HCT116 (cell line): ENCODE measurements around the gene FRMD4B. TPM values are rescaled to one million over a fixed set of nuclear protein-coding genes. Genes with fewer than 3 reads are reported as not detected.

ENCODE experiments used
- ATAC-seq: fragments of 200-7000 bp; cut with Tn5 transposase; 2 replicates; pipeline ENCODE4 v1.9.1; 2020; ENCODE audit warnings: mild to moderate bottlenecking, moderate library complexity
- BruUV-seq: library from RNA; stranded (reverse); fragments of 400-500 nt; replicated peaks from 2 replicates; lab custom pipeline; 2021; lab: Mats Ljungman, UMichigan
- CTCF ChIA-PET: fragments of 300-600 bp; sonication (Branson Sonifier 250); formaldehyde crosslinking; loops from one replicate; lab custom pipeline; 2021; ENCODE audit warnings: antibody characterized with exemption; lab: Charles Lee
- POLR2A ChIA-PET: fragments of 300-600, 350-600 bp; sonication (Branson Sonifier 250); formaldehyde crosslinking; loops from one replicate; lab custom pipeline; 2021; ENCODE audit warnings: antibody characterized with exemption; lab: Charles Lee
- RAD21 ChIA-PET, 2 experiments: fragments of 300-600 bp; sonication (Branson Sonifier 250); formaldehyde crosslinking; loops; one replicate each; lab custom pipeline; 2023; ENCODE audit warnings: low total read pairs in 2 of 2; ENCODE audit not compliant: uncharacterized antibody in 2 of 2, unreplicated experiment in 2 of 2, low non-redundant PET in 1 of 2; lab: Charles Lee
- DNase-seq: peaks from one replicate; pipeline ENCODE4 v3.0.0-alpha.2; 2010; ENCODE audit warnings: low read depth, low spot score
- H2AFZ ChIP-seq: fragments of 200-600 bp; shearing (Covaris generic), sonication (generic); 2 replicates; pipeline ENCODE4 v1.6.1; 2017; ENCODE audit warnings: low read depth, mixed run types, mixed read lengths, antibody characterized with exemption, low read length; ENCODE audit not compliant: poor library complexity, severe bottlenecking
- H3K27ac ChIP-seq: 2 replicates; pipeline ENCODE4 v1.5.1; 2012; ENCODE audit warnings: low read depth, low read length
- H3K27me3 ChIP-seq: fragments of 200-600 bp; sonication (generic); 2 replicates; pipeline ENCODE4 v1.6.1; 2016; ENCODE audit warnings: mixed run types, low read length, mixed read lengths; ENCODE audit not compliant: insufficient read depth
- H3K36me3 ChIP-seq, 2 experiments: fragments of 200-500 bp in 1 of 2; fragments of 200-600 bp in 1 of 2; sonication (Bioruptor generic) in 1 of 2; sonication (generic) in 1 of 2; 2 replicates each; pipeline versions ENCODE4 v1.5.1 to v1.6.1; 2014 to 2016; ENCODE audit warnings: low read length in 2 of 2, inconsistent platforms in 1 of 2, mixed read lengths in 1 of 2, mixed run types in 1 of 2; ENCODE audit not compliant: insufficient read depth in 2 of 2, control insufficient read depth in 1 of 2
- H3K4me1 ChIP-seq, 2 experiments: fragments of 200-600 bp in 1 of 2; sonication (generic) in 1 of 2; 2 replicates each; pipeline versions ENCODE4 v1.5.1 to v1.6.1; 2012 to 2017; ENCODE audit warnings: low read length in 2 of 2, inconsistent platforms in 1 of 2, mild to moderate bottlenecking in 1 of 2, mixed read lengths in 1 of 2, mixed run types in 1 of 2, moderate library complexity in 1 of 2; ENCODE audit not compliant: insufficient read depth in 2 of 2, control insufficient read depth in 1 of 2
- H3K4me2 ChIP-seq: fragments of 200-600 bp; sonication (generic); 2 replicates; pipeline ENCODE4 v1.6.1; 2017; ENCODE audit warnings: mixed run types, low read length, mixed read lengths
- H3K4me3 ChIP-seq, 2 experiments: fragments of 200-600 bp in 1 of 2; sonication (generic) in 1 of 2; replicated peaks in 1 of 2; 2 replicates each; pipeline ENCODE4 v1.5.1; 2011 to 2016; ENCODE audit warnings: low read length in 2 of 2, control low read depth in 1 of 2, low read depth in 1 of 2, mild to moderate bottlenecking in 1 of 2, mixed read lengths in 1 of 2, mixed run types in 1 of 2
- H3K79me2 ChIP-seq: fragments of 200-600 bp; sonication (generic); 2 replicates; pipeline ENCODE4 v1.6.1; 2017; ENCODE audit warnings: mild to moderate bottlenecking, mixed run types, low read length, moderate library complexity, mixed read lengths; ENCODE audit not compliant: insufficient read depth
- H3K9ac ChIP-seq: fragments of 200-600 bp; sonication (generic); 2 replicates; pipeline ENCODE4 v1.6.1; 2016; ENCODE audit warnings: low read length, mixed read lengths
- H3K9me2 ChIP-seq: fragments of 200-600 bp; sonication (generic), shearing (Covaris generic); 2 replicates; pipeline ENCODE4 v1.6.1; 2017; ENCODE audit warnings: mixed run types, mild to moderate bottlenecking, moderate library complexity; ENCODE audit not compliant: insufficient read depth
- H3K9me3 ChIP-seq, 2 experiments: fragments of 200-500 bp in 1 of 2; fragments of 200-600 bp in 1 of 2; sonication (Bioruptor generic) in 1 of 2; sonication (generic) in 1 of 2; 2 replicates each; pipeline ENCODE4 v1.6.1; 2014 to 2017; ENCODE audit warnings: low read length in 2 of 2, mixed read lengths in 2 of 2, inconsistent platforms in 1 of 2, low read depth in 1 of 2, mild to moderate bottlenecking in 1 of 2, mixed run types in 1 of 2, moderate library complexity in 1 of 2; ENCODE audit not compliant: control insufficient read depth in 1 of 2, insufficient read depth in 1 of 2
- H4K20me1 ChIP-seq: fragments of 200-600 bp; sonication (generic), shearing (Covaris generic); 2 replicates; pipeline ENCODE4 v1.6.1; 2017; ENCODE audit warnings: mixed run types, mild to moderate bottlenecking, moderate library complexity; ENCODE audit not compliant: insufficient read depth
- CBX3 ChIP-seq: IDR thresholded peaks from 2 replicates; pipeline ENCODE4 v1.6.1; 2012; ENCODE audit warnings: low read depth
- EGR1 ChIP-seq: IDR thresholded peaks from 2 replicates; pipeline ENCODE4 v1.6.1; 2012; ENCODE audit warnings: low read depth
- SIN3A ChIP-seq: IDR thresholded peaks from 2 replicates; pipeline ENCODE4 v1.6.1; 2012; ENCODE audit warnings: low read depth
- TCF7L2 ChIP-seq: IDR thresholded peaks from 2 replicates; pipeline ENCODE4 v1.7.0; 2011; ENCODE audit warnings: borderline replicate concordance, inconsistent platforms; ENCODE audit not compliant: insufficient read depth, insufficient read length; ENCODE audit errors: extremely low read depth
- ZNF274 ChIP-seq: fragments of 200-500 bp; sonication (Bioruptor generic); IDR thresholded peaks from 2 replicates; pipeline ENCODE4 v1.6.1; 2014; ENCODE audit warnings: mild to moderate bottlenecking, low read depth, low read length, inconsistent platforms
- intact Hi-C: fragments of 100-400 bp; cut with micrococcal nuclease; formaldehyde crosslinking; loops from 2 replicates; pipeline ENCODE4 v1.10.0; 2022
- total RNA-seq: library from RNA; stranded (reverse); gene quantifications from one replicate; pipeline ENCODE4 v1.2.1, GENCODE V29; 2021; ENCODE audit not compliant: unreplicated experiment
- TF ChIP-seq, protein P1 (sequence below): IDR thresholded peaks from 2 replicates; pipeline ENCODE4 v1.6.1; 2012; ENCODE audit warnings: low read depth
- TF ChIP-seq, protein P2 (sequence below): IDR thresholded peaks from 2 replicates; pipeline ENCODE4 v1.6.1; 2012

FRMD4B gene
- total RNA-seq, 1 experiment from 2014 or later = 2.0 TPM

DNA sequence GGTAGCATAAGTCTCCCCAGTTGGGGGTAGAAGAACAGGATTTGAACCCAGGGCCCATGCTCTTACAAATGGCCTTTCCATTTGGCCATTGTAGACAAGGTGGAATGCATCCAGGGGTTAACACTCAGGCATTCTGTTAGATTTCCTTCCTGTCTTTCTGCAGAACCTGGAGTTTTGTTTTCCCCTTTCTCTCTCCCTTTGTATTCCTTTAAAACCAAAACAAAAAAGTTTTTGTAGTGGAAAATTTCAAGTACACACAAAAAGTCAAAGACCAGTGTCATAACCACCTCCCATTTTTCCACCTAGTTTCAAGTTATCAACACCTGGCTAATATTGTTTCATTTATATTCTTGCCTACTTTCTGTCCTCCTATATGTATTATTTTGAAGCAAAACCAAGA lies 26.0 kb downstream of the FRMD4B start:
- no peak overlapping the region for H3K4me2 ChIP-seq
- RAD21 ChIA-PET = no interaction called here
- no peak overlapping the region for H3K27ac ChIP-seq

More for the DNA sequence above, 26.0 kb downstream of the FRMD4B start:
- H3K36me3 ChIP-seq = no peaks in the 10 kb centered on the region
- POLR2A ChIA-PET = no interaction called here
- BruUV-seq = no TSS peak
- ATAC-seq = no peak
- no peak overlapping the region for H3K9ac ChIP-seq
- H3K79me2 ChIP-seq = no peaks in the 10 kb centered on the region
- H3K27me3 ChIP-seq = peaks cover 22% of the 10 kb centered on the region
- H3K4me1 ChIP-seq = no peaks in the 10 kb centered on the region
- no peak overlapping the region for H2AFZ ChIP-seq
- H3K4me3 ChIP-seq = no peak overlapping the region
- intact Hi-C loops = no loop called here
- no peak for TF ChIP-seq CBX3
- TF ChIP-seq EGR1 = no peak
- TF ChIP-seq SIN3A = no peak
- TF ChIP-seq, protein P1, sequence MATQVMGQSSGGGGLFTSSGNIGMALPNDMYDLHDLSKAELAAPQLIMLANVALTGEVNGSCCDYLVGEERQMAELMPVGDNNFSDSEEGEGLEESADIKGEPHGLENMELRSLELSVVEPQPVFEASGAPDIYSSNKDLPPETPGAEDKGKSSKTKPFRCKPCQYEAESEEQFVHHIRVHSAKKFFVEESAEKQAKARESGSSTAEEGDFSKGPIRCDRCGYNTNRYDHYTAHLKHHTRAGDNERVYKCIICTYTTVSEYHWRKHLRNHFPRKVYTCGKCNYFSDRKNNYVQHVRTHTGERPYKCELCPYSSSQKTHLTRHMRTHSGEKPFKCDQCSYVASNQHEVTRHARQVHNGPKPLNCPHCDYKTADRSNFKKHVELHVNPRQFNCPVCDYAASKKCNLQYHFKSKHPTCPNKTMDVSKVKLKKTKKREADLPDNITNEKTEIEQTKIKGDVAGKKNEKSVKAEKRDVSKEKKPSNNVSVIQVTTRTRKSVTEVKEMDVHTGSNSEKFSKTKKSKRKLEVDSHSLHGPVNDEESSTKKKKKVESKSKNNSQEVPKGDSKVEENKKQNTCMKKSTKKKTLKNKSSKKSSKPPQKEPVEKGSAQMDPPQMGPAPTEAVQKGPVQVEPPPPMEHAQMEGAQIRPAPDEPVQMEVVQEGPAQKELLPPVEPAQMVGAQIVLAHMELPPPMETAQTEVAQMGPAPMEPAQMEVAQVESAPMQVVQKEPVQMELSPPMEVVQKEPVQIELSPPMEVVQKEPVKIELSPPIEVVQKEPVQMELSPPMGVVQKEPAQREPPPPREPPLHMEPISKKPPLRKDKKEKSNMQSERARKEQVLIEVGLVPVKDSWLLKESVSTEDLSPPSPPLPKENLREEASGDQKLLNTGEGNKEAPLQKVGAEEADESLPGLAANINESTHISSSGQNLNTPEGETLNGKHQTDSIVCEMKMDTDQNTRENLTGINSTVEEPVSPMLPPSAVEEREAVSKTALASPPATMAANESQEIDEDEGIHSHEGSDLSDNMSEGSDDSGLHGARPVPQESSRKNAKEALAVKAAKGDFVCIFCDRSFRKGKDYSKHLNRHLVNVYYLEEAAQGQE = no peak
- TF ChIP-seq, protein P2, sequence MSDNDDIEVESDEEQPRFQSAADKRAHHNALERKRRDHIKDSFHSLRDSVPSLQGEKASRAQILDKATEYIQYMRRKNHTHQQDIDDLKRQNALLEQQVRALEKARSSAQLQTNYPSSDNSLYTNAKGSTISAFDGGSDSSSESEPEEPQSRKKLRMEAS = no peak
- TF ChIP-seq ZNF274 = no peak
- no peak for TF ChIP-seq TCF7L2
- CTCF ChIA-PET = no interaction called here
- no peaks in the 10 kb centered on the region for H4K20me1 ChIP-seq
- H3K9me3 ChIP-seq = no peaks in the 10 kb centered on the region
- DNase-seq = no peak
- no peaks in the 10 kb centered on the region for H3K9me2 ChIP-seq
